PC-3 (cell line): ENCODE data around the gene ARF3.

Experiments
- CTCF ChIP-seq: fragments of 300-600 bp; sonication (generic); conservative IDR thresholded peaks from 2 replicates; pipeline ENCODE4 v1.5.1; 2017; ENCODE audit warnings: antibody characterized with exemption, low read depth, mild to moderate bottlenecking, low read length
- EZH2 ChIP-seq: fragments of 300-600 bp; sonication (generic); IDR thresholded peaks from one replicate; pipeline ENCODE4 v1.6.1; 2017; ENCODE audit warnings: antibody characterized with exemption, mild to moderate bottlenecking, low read length; ENCODE audit not compliant: unreplicated experiment

GRCh38 chr12:48890657-48891418 lies 66.4 kb downstream of the ARF3 start:
- TF ChIP-seq EZH2 (no peak), CTCF (peak; percentile 95)
